Measurements from ENCODE around the gene POLR1H.

DNA sequence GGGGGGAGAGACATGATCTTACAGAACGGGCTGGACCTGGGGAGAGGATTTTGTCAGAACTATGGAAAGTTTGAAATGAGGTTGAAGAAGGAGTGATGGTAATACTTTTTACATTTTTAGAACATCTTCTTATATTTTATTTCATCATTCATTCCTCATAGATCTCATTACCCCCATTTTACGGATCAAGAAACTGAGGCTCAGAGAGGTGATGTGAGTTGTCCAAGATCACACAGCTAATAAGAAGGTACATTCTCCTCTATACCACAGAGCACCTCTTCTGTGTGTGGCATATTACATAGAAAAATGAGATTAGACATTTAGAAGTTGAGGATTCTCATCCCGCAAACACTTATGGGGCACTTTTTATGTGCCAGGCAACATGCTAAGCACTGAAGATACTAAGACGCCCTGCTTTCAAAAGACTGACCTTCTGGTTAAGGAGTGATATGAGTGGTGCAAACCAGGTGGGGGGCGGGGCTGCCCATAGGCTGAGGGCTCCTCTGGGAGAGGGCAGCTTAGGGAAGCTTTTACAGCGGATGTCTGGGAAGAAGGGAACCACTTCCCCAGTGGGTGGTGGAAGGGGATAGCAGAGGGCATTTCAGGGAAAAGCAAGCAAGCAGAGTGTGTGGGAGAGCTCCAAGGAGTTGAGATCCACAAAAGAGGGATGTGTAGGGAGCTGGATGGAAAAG, 31.9 kb downstream of the POLR1H start:
- no peak for TF ChIP-seq CTCF (IDR thresholded peaks at IDR 0.05)
- TF ChIP-seq EP300 (IDR thresholded peaks at IDR 0.05), result no peak
